Activated CD4-positive, alpha-beta T cell treated with anti-CD3 and anti-CD28 coated beads, Interleukin-2, Interleukin-6, amounts not matched to agents 100 ng/mL and 50 ng/mL, durations not matched to agents 16 hours and 8 hours (primary cell): ENCODE results near the gene SP5.
"Not testable (repeated sequence)": the region's sequence is repeated elsewhere in the genome, so short reads cannot be mapped to it uniquely, and the experiment has no call there.

Source experiments
- DNase-seq: peaks from one replicate; pipeline ENCODE4 v3.0.0-alpha.2; 2020

SP5 gene

DNA sequence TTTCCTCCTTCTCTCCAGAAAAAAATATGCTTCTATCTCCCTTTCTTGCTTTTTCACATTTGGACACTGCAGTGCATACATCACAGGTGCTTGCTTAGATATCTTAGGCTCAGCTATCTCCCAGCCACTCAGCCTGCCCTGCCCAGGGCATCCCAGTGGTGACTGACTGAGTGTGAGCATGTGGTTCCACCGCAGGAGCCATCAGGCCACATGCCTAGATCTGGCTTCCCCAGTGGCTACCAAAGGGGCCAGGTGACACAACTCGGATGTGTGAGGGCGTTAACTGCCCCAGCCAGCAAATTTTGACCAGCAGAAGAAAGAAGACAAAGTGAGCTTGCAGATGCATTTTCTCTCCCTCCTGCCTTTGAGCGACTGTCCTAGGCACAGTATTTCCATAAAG is 25.5 kb downstream of the SP5 start:
- DNase-seq, result no peak

DNA sequence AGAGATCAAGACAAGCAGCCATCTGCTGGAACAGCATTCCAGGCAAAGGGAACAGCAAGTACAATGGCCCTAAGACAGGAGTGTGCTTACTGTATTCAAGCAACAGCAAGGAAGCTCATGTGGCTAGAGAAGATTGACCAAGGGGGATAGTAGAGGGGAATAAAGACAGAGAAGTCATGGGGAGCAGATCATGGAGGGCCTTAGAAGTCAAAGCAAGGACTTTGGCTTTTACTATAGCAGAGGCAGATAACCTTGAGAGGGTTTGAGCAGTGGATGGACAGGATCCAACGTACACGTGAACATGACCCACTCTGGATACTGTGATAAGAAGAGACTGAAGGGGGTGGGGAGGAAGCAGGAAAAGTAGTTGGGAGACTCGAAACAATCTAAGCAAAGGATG is 26.9 kb downstream of the SP5 start:
- no peak for DNase-seq

DNA sequence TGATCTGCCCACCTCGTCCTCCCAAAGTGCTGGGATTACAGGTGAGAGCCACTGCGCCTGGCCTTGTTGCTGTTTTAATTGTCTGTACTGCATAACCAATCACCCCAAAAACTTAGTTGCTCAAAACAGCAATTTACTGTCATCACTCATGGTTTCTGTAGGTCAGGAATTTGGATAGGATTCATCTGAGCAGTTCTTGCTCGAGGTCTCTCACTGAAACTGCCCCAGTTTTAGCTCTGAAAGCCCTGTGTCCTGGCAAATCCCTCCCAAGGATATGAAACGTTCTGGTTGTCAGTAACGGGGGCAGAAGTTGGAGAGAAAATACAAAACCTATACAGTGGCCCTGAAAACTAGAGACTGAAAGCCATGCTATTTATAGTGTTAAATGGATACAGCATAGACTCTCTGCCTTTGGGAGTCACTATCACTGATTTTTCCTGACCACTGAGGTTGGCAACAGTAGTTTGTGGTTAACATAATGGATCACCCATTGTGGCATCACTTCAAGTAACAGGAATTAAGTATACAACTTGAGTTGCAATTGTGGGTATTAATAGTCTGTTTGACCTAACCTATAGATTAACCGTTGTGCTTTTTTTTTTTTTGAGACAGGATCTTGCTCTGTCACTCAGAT is 27.9 kb downstream of the SP5 start:
- no peak for DNase-seq

DNA sequence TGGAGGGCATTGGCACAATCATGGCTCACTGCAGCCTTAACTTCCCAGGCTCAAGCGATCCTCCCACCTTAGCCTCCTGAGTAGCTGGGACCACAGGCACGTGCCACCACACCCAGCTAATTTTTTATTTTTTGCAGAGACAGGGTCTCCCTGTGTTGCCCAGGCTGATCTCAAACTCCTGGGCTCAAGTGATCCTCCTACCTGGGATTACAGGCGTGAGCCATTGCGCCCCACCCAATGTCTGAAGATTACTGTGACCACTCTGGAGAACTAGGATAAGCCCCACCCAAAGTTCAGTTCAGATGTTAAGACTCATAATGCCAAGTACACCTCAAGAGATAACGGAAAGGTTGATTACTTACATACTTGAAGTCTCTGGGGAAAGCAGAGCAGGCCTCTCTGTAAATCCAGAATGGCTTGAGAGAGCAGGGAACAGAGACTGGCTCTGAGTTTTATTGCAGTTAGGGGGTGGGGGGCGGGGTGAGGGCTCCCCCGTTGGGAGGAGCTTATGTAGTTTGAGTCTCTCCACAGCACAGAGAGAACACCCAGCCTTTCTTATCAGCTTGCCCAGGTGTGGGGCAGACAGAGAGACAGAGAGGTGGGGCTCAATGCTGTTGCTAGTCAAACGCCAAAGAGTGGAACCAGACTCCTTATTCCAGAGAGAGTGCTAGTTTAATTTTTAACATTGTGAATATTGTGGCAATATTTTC is 28.5 kb downstream of the SP5 start:
- DNase-seq, result no peak

DNA sequence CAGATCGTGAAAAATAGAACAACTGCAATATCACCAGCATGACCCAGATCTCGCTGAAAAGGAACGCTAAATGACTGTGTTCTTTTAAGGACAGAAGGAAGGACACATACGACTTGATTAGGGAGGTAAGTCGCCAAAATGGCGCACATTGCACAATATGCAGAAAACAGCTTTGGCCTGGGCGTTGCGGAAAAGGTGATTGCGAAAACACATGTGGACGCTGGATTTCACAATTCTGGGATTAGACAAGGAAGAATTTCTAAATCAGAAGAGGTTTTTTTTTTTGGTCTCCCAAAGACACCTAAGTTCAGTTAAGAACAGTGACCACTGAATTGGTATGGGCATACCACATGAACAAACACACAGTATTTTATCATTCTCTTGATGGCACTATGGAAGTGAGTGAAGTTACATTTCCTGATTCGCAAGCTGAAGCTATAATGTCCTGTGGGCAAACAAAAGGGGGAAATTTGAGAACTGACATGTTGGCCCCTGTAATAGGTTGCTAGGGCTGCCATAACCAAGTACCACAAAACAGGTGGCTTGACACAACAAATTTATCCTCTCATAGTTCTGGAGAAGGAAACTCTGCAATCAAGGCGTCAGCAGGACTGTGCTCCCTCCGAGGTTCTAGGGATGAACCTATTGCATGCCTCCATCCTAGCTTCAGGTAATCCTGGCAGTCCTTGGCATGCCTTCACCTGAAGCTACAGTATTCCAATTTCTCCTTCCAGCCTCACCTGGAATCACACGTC is 29.3 kb downstream of the SP5 start:
- DNase-seq, result no peak

DNA sequence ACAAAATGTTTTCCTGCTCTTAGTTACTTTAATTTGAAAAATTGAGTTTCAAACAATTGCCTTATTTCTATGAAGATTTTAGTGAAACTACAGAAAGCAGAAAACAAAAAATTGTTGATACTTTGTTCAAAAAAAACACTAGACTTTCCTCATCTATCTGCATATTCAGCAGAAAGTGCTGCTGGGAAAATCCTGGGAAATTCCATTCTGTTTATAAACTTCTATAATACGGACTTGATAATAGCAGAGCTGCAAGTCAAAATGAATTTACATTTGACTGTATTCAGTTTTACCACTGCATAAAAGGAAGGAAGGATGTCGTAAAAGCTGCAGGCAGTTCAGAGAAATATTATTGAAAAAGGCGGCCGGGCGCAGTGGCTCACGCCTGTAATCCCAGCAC is 30.2 kb downstream of the SP5 start:
- DNase-seq, result no peak

DNA sequence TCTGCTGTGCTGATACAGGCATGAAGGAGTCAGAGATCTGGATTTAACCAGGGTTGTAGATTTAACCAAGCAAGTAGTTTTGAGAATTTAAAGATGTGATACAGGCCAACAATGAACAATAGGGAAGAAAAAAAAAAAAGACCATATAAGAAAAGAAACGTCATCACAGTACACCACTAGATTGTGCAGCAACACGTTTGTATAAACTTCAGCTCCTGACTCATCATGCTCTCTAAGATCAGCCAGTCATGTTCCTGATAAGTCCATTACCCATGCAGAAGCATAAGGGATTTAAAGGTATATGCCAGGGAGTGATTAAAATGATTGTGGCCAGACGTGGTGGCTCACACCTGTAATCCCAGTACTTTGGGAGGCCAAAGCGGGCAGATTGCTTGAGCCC is 32.8 kb downstream of the SP5 start:
- DNase-seq, result no peak

DNA sequence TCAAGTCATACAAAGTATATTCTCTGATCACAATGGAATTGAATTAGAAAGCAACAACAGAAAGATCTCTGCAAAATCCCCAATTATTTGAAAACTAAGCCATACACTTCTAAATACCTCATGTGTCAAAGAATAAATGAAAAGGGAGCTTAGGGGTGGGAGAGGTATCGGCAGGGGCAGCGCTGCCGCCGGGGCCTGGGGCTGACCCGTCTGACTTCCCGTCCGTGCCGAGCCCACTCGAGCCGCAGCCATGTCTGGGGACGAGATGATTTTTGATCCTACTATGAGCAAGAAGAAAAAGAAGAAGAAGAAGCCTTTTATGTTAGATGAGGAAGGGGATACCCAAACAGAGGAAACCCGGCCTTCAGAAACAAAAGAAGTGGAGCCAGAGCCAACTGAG is 36.4 kb downstream of the SP5 start:
- DNase-seq, result not testable (repeated sequence)

DNA sequence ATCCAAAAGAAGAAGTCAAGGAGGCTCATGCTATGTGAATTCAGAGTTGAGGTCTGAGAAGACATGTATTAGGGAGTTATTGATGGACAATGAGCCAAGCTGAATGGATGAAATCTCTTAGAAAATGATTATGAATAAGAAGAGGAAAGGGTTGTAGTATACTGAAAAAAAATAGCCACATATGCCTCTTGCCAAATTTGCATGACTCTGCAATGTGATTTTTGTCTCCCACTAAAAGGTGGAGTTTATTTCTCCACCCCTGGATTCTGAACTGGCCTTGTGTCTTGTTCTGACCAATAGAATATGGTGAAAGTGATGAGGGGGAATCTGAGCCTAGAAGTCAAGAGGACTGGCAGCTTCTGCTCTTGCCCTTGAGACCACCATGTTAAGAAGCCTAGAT is 46.4 kb downstream of the SP5 start:
- no peak for DNase-seq

DNA sequence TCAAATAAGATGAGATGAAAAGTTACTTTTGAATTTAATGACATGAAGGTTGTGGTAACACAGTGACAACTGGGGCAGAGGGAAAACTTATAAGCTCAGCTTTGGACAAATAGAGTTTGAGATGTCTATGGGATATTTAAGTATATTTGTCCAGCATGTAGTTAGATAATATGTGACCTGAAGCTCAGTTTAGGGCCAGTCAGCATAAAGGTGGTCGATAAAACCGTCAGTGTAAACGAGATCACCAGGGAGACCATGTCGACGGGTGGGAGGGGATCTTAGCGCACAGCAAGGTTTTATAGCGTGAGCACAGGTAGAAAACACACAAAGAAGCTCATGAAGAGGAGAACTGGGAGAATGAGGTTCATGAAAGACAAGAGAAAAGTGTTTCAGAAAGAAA is 47.6 kb downstream of the SP5 start:
- DNase-seq, result no peak

DNA sequence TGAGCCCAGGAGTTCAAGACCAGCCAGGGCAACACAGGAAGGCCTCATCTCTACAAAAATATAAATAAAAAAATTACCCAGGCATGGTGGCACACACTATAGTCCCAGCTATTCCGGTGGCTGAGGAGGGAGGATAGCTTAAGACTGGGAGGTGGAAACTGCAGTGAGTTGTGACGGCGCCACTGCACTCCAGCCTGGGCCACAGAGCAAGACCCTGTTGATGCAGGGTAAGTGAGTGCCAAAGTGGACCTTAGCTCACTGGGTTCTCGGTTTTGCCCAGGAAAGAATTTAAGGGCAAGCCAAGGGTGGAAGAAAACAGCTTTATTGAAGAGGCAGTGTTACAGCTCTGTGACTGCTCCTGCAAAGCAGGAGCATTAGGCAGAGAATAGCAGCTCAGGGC is 48.1 kb downstream of the SP5 start:
- DNase-seq, result no peak

DNA sequence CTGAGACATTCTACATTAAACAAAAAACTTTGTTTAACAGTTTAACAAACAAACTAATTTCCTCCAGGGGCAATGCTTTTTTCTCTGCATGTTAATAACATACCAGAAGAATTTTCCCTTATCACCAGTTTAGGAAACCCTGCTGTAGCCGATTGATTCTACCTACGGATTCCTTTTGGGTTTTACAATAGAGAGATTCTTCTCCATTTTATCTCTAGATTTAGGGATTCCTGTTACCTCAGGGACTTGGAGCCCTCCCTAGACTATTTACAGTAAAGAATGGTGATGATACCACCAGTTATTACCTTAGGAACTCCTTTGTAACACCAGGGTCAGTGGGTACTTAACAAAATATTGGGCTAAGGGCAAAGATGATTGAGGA is 49.7 kb downstream of the SP5 start:
- no peak for DNase-seq

DNA sequence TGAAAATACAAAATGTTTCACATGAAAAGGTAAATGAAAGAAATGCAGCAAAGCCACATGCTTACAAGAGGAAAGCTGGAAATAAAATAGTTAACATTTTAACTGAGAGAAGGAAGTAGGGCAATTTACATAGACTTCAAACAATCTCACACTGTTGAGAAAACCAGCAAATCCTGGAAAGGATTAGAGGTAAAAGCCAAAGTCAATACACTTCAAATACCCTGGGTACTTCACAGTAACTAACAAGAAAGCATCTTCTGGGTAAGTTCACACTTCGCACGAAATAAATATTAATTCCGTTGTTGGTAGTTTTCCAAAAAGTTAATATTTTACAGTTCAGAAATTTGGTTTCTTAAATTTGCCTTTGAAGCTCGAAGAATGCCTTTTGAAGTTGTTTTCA is 51.6 kb downstream of the SP5 start:
- no peak for DNase-seq
